Left kidney (tissue), 8 donors: ENCODE data around the gene MB21D2. TPM values are rescaled to one million over a fixed set of nuclear protein-coding genes. Genes with fewer than 3 reads are reported as not detected.
"Not testable (repeated sequence)": the region's sequence is repeated elsewhere in the genome, so short reads cannot be mapped to it uniquely, and the experiment has no call there.

Source experiments
- DNase-seq: peaks from one replicate; pipeline ENCODE4 v3.0.0-alpha.2; 2013
- long read RNA-seq, 8 donors: transcript quantifications; one replicate each; lab custom pipeline, GENCODE V29; 2026
- polyA plus RNA-seq: library from polyadenylated mRNA; unstranded; fragments of 120-200 nt; gene quantifications from one replicate; pipeline ENCODE4 v1.2.1, GENCODE V29; 2013; ENCODE audit not compliant: insufficient read length

The MB21D2 gene
- polyA plus RNA-seq: 16.0 TPM
- long read RNA-seq, donor 1, transcript MB21D2-201 (2 exons, 3,368 nt): major isoform, 13 of 13 reads
- long read RNA-seq, donor 1, partial matches to known transcripts: 0 of 13 reads
- long read RNA-seq, donor 1, other reads (novel, unspliced or antisense): 0 of 13 reads
- long read RNA-seq, donor 2, transcript MB21D2-201 (2 exons, 3,368 nt): major isoform, 8 of 8 reads
- long read RNA-seq, donor 2, partial matches to known transcripts: 0 of 8 reads
- long read RNA-seq, donor 2, other reads (novel, unspliced or antisense): 0 of 8 reads
- long read RNA-seq, donor 3, transcript MB21D2-201 (2 exons, 3,368 nt): major isoform, 6 of 6 reads
- long read RNA-seq, donor 3, partial matches to known transcripts: 0 of 6 reads
- long read RNA-seq, donor 3, other reads (novel, unspliced or antisense): 0 of 6 reads
- long read RNA-seq, donor 4: 0 reads
- long read RNA-seq, donor 5, transcript MB21D2-201 (2 exons, 3,368 nt): major isoform, 6 of 6 reads
- long read RNA-seq, donor 5, partial matches to known transcripts: 0 of 6 reads
- long read RNA-seq, donor 5, other reads (novel, unspliced or antisense): 0 of 6 reads
- long read RNA-seq, donor 6, transcript MB21D2-201 (2 exons, 3,368 nt): major isoform, 6 of 6 reads
- long read RNA-seq, donor 6, partial matches to known transcripts: 0 of 6 reads
- long read RNA-seq, donor 6, other reads (novel, unspliced or antisense): 0 of 6 reads
- long read RNA-seq, donor 7, transcript MB21D2-201 (2 exons, 3,368 nt): major isoform, 9 of 9 reads
- long read RNA-seq, donor 7, partial matches to known transcripts: 0 of 9 reads
- long read RNA-seq, donor 7, other reads (novel, unspliced or antisense): 0 of 9 reads
- long read RNA-seq, donor 8, partial matches to known transcripts: 0 of 1 reads
- long read RNA-seq, donor 8, other reads (novel, unspliced or antisense): 0 of 1 reads

GRCh38 chr3:192917404-192918274, at the start of gene MB21D2:
TSS of gene MB21D2 (minus strand) at chr3:192917856. CDS start at chr3:192917840, 16 bp downstream.
- peak; percentile 70 for DNase-seq

- DNase-seq: not testable (repeated sequence)
These were observed 47.5 kb upstream of the MB21D2 start for GRCh38 chr3:192964959-192965719.

GRCh38 chr3:192959773-192960172, 42.1 kb upstream of the MB21D2 start:
- DNase-seq: no peak

- no peak for DNase-seq
These were observed 40.7 kb upstream of the MB21D2 start for GRCh38 chr3:192958219-192958872.

GRCh38 chr3:192957441-192958021, 39.9 kb upstream of the MB21D2 start:
- DNase-seq: no peak

GRCh38 chr3:192953926-192954325, 36.3 kb upstream of the MB21D2 start:
- DNase-seq: no peak

GRCh38 chr3:192947421-192947820, 29.8 kb upstream of the MB21D2 start:
- DNase-seq: no peak

GRCh38 chr3:192943393-192943792, 25.7 kb upstream of the MB21D2 start:
- DNase-seq: no peak

GRCh38 chr3:192942625-192943024, 25.0 kb upstream of the MB21D2 start:
- no peak for DNase-seq

GRCh38 chr3:192940129-192940528, 22.5 kb upstream of the MB21D2 start:
- no peak for DNase-seq

GRCh38 chr3:192935441-192935840, 17.8 kb upstream of the MB21D2 start:
- no peak for DNase-seq

GRCh38 chr3:192933779-192934460, 16.3 kb upstream of the MB21D2 start:
- DNase-seq: no peak

- no peak for DNase-seq
These were observed 15.6 kb upstream of the MB21D2 start for GRCh38 chr3:192933259-192933658.

GRCh38 chr3:192931825-192932224, 14.2 kb upstream of the MB21D2 start:
- no peak for DNase-seq

GRCh38 chr3:192930577-192930976, 12.9 kb upstream of the MB21D2 start:
- no peak for DNase-seq

GRCh38 chr3:192929755-192930547, 12.3 kb upstream of the MB21D2 start:
- DNase-seq: no peak

- DNase-seq: no peak
These were observed 11.5 kb upstream of the MB21D2 start for GRCh38 chr3:192929146-192929545.

GRCh38 chr3:192928720-192929119, 11.1 kb upstream of the MB21D2 start:
- DNase-seq: no peak

- no peak for DNase-seq
These were observed 10.4 kb upstream of the MB21D2 start for GRCh38 chr3:192928016-192928415.
